Measurements from ENCODE around the gene MBD3L1.

DNA sequence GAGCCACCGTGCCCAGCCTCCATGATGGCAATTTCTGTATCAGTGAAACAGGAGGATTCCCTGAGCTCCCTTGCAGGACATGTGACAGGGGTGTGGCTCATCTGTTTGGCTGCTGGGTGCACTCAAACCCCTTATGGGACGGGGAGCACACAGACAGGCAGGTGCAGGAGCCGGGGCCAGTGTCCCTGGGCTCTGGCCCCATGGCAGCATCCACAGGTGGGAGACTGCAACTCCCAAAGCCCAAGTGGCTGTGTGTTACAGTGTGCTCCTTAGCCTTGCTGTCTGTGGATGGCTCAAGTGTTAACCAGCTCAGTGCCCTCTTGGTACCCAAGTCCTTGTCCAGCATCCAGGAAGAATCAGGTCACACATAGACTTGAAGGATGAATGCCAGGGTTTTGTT lies 14.6 kb downstream of the MBD3L1 start:
- TF ChIP-seq POLR2AphosphoS5 (IDR thresholded peaks at IDR 0.05; ENCODE audit: low read depth, low read length) (no peak), TAF1 (IDR thresholded peaks at IDR 0.05; ENCODE audit: borderline replicate concordance, insufficient read depth, low read length) (no peak), SIN3A (IDR thresholded peaks at IDR 0.05; ENCODE audit: borderline replicate concordance, insufficient read depth, low read length) (no peak)
- TF ChIP-seq, protein P1, sequence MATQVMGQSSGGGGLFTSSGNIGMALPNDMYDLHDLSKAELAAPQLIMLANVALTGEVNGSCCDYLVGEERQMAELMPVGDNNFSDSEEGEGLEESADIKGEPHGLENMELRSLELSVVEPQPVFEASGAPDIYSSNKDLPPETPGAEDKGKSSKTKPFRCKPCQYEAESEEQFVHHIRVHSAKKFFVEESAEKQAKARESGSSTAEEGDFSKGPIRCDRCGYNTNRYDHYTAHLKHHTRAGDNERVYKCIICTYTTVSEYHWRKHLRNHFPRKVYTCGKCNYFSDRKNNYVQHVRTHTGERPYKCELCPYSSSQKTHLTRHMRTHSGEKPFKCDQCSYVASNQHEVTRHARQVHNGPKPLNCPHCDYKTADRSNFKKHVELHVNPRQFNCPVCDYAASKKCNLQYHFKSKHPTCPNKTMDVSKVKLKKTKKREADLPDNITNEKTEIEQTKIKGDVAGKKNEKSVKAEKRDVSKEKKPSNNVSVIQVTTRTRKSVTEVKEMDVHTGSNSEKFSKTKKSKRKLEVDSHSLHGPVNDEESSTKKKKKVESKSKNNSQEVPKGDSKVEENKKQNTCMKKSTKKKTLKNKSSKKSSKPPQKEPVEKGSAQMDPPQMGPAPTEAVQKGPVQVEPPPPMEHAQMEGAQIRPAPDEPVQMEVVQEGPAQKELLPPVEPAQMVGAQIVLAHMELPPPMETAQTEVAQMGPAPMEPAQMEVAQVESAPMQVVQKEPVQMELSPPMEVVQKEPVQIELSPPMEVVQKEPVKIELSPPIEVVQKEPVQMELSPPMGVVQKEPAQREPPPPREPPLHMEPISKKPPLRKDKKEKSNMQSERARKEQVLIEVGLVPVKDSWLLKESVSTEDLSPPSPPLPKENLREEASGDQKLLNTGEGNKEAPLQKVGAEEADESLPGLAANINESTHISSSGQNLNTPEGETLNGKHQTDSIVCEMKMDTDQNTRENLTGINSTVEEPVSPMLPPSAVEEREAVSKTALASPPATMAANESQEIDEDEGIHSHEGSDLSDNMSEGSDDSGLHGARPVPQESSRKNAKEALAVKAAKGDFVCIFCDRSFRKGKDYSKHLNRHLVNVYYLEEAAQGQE (IDR thresholded peaks at IDR 0.05; ENCODE audit: insufficient read depth in 1 of 2, low read depth in 2 of 2, low read length in 2 of 2): no peak
